Lower lobe of right lung (tissue), 2 donors: Measurements from ENCODE around the gene ST6GALNAC4. TPM values are rescaled to one million over a fixed set of nuclear protein-coding genes. Genes with fewer than 3 reads are reported as not detected.
A peak's percentile ranks its signal among the peaks of the same experiment; 100 is the strongest.

ENCODE experiments used
- ATAC-seq, 2 donors: fragments of 200-7000 bp; cut with Tn5 transposase; one replicate each; pipeline ENCODE4 v1.9.1; 2020 to 2022; ENCODE audit warnings: mild to moderate bottlenecking in 2 of 2, moderate library complexity in 2 of 2
- DNase-seq: peaks from one replicate; pipeline ENCODE4 v3.0.0-alpha.2; 2020
- H3K27ac ChIP-seq: fragments of 200-600 bp; one replicate; pipeline ENCODE4 v1.8.0; 2022
- H3K27me3 ChIP-seq: fragments of 200-600 bp; one replicate; pipeline ENCODE4 v1.8.0; 2022; ENCODE audit warnings: low read depth
- H3K36me3 ChIP-seq: fragments of 200-600 bp; one replicate; pipeline ENCODE4 v1.8.0; 2022; ENCODE audit warnings: mild to moderate bottlenecking
- H3K4me1 ChIP-seq: fragments of 200-600 bp; one replicate; pipeline ENCODE4 v1.8.0; 2022
- H3K4me3 ChIP-seq: fragments of 200-600 bp; one replicate; pipeline ENCODE4 v1.8.0; 2022; ENCODE audit warnings: mild to moderate bottlenecking
- H3K9me3 ChIP-seq: fragments of 200-600 bp; one replicate; pipeline ENCODE4 v1.8.0; 2022
- CTCF ChIP-seq: fragments of 200-600 bp; IDR thresholded peaks from one replicate; pipeline ENCODE4 v1.8.0; 2022; ENCODE audit warnings: antibody characterized with exemption, mild to moderate bottlenecking
- intact Hi-C: fragments of 100-400 bp; cut with DNase I; formaldehyde crosslinking; loops from one replicate; pipeline ENCODE4 v1.11.0; 2022
- total RNA-seq: library from RNA; stranded (reverse); fragmentation: NEBNext Ultra II Directional; extraction: Animal tissue kit (Norgen Biotek cat#: 25700); gene quantifications from one replicate; pipeline ENCODE4 v1.2.1, GENCODE V29; 2021
- donor health status: DM: no; HTN: yes; CAD: no; lungs with severe emphysema.

Gene ST6GALNAC4
- total RNA-seq, 1 donor from 2014 or later, result 45.6 TPM

- DNase-seq (no peak), ATAC-seq (peak; percentile 75 to 82)
- peak overlapping the region; percentile 69 for H3K4me3 ChIP-seq
- peaks cover 58% of the 10 kb centered on the region for H3K4me1 ChIP-seq
- peak overlapping the region; percentile 76 for H3K27ac ChIP-seq
- no peaks in the 10 kb centered on the region for H3K36me3 ChIP-seq
- intact Hi-C loops, result no loop called here
- H3K27me3 ChIP-seq, result peaks cover 13% of the 10 kb centered on the region
- TF ChIP-seq CTCF, result no peak
- H3K9me3 ChIP-seq, result no peaks in the 10 kb centered on the region
Observed at GRCh38 chr9:127931092-127931881, 14.4 kb upstream of the ST6GALNAC4 start.

- no peaks in the 10 kb centered on the region for H3K36me3 ChIP-seq
- peak within 1 kb of the TSS; percentile 69 for H3K4me3 ChIP-seq
- TF ChIP-seq CTCF, result no peak
- peak within 1 kb of the TSS; percentile 76 for H3K27ac ChIP-seq
- peaks cover 50% of the 10 kb centered on the region for H3K4me1 ChIP-seq
- DNase-seq (peak; percentile 90), ATAC-seq (peak; percentile 84 to 87)
- peaks cover 15% of the 10 kb centered on the region for H3K27me3 ChIP-seq
- H3K9me3 ChIP-seq, result no peaks in the 10 kb centered on the region
- intact Hi-C loops, result no loop called here
Observed at GRCh38 chr9:127930231-127931091, 13.6 kb upstream of the ST6GALNAC4 start, which contains the start of gene PIP5KL1. PIP5KL1 (minus strand) TSS chr9:127930777; CDS start chr9:127930752, 25 bp downstream.

- Histone ChIP-seq H3K36me3 (no peaks in the 10 kb centered on the region), H3K27me3 (peaks cover 15% of the 10 kb centered on the region), H3K27ac (no peak overlapping the region), H3K4me1 (peaks cover 50% of the 10 kb centered on the region), H3K9me3 (no peaks in the 10 kb centered on the region), H3K4me3 (no peak overlapping the region)
- no peak for ATAC-seq
- TF ChIP-seq CTCF, result no peak
- no peak for DNase-seq
- intact Hi-C loops, result no loop called here
Observed at GRCh38 chr9:127929625-127929979, 12.8 kb upstream of the ST6GALNAC4 start.

- intact Hi-C loops, result no loop called here
- H3K27ac ChIP-seq, result no peak overlapping the region
- no peaks in the 10 kb centered on the region for H3K36me3 ChIP-seq
- TF ChIP-seq CTCF, result no peak
- no peak overlapping the region for H3K4me3 ChIP-seq
- no peak for DNase-seq
- H3K27me3 ChIP-seq, result peaks cover 15% of the 10 kb centered on the region
- ATAC-seq, result no peak
- H3K4me1 ChIP-seq, result peaks cover 50% of the 10 kb centered on the region
- no peaks in the 10 kb centered on the region for H3K9me3 ChIP-seq
Observed at GRCh38 chr9:127928676-127929624, 12.1 kb upstream of the ST6GALNAC4 start.
